HG02588 (cell line): Measurements from ENCODE around the gene PPARA.

ENCODE experiments used
- ATAC-seq: cut with Tn5 transposase; IDR thresholded peaks from one replicate; pipeline ENCODE4 v1.9.1; 2021; ENCODE audit warnings: mild to moderate bottlenecking, moderate library complexity; ENCODE audit not compliant: unreplicated experiment

PPARA gene

DNA sequence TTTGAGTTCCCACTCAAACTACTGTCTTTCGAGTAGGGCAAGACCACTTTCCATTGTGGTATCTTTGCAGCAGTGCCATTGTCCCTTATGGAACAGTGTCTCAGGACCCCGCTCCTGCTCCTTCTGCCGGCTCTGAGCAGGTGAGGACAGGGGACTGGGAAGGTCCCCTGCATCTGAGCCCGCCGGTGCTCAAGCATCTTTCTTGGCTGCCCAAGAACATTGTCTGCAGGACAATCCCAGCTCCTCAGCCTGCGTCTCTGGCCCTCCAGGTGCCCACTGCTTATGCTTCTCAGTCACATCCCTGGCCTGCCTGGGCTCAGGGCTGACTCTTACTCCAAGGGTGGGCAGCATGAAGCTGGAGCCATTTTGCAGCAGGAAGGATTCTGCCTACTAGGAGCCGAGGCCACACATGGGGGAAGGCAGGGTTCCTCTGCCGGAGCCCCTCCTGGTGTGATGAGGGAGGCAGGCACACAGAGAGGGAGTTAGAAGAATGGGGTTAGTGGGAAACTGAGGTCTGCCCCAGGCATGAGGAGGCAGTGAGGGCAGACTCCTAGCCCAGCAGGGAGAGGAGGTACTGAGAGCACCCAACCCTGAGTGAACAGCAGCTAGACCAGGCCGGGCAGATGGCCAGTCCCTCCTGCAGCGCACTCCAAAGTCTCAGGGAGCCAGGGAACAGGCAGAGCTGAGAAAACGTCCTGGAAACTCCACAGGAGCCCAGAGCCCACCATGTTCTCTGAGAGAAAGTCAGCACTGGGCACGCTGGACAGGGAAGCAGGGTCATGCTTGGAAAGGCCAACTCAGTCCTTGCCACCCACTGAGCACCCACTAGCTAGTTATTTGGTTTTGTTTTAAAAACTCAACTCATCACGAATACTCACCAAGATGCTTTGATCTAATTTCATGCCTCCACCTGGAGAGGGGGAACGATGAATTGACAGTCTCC lies 7.5 kb upstream of the PPARA start:
- ATAC-seq, result no peak

DNA sequence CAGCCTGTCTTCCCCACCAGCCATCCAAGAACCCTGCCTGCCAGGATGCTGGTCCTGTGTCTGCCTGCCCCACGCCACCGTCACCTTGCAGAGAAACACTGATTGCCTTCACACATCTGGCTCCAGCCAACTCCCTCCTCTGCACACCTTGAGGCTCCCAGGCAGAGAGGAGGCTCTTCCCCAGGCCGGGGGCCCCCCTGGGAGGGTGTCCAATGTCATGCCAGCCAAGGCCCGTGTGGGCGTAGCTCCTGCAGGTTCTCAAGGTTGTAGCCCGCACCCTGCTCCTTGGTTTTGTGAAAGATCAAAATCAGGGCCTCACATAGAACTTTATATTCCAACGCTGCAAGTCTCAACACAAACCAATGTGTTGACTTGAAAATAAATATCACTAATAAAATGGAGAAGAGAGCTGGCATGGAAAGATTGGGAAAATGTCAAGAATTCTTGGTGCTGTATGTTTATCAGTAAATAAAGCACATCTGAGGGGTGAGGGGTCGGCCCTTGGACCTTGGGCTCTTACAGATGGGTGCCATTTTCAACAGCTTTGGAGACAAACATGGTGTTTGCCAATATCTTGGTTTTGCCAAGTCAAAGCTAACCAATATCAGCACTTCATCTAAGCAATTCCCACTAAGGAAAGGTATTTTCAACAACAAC lies 6.7 kb upstream of the PPARA start:
- ATAC-seq, result no peak

DNA sequence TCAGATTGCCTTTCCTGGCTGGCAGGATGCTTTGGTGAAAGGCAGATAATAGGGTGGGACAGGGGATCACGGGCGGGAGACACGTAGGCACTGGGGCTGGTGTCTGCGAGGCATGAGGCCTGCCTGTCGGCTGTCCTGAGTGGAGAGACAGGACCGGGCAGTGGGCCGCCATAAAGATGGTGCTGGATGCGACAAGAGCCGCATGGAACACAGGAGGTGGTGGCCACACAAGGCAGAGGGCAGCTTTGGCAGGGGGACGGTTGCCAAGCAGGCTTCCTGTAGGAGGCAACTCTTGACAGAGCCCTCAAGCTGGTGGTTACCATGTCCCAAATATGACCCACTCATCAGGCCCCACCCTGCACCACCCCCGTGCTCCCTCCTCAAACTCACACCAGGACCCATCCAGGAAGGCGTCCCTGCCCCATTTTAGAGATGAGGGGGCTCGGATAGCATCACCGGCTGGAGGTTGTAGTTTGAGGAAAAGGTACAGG lies 4.9 kb upstream of the PPARA start:
- ATAC-seq, result no peak

DNA sequence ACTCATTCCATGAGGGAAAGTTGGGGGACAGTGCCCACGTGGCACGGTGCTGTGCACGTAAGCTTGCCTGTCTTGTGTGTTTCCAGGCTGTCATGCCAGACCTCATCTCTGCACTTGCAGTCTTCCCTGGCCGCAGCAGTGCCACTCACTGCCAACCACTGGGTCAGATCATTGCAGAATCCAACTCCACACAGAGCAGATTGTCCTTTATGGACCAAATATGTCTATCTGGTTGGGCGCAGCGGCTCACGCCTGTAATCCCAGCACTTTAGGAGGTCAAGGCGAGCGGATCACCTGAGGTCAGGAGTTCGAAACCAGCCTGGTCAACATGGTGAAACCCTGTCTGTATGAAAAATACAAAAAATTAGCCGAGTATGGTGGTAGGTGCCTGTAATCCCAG lies 4.4 kb upstream of the PPARA start:
- ATAC-seq, result no peak

DNA sequence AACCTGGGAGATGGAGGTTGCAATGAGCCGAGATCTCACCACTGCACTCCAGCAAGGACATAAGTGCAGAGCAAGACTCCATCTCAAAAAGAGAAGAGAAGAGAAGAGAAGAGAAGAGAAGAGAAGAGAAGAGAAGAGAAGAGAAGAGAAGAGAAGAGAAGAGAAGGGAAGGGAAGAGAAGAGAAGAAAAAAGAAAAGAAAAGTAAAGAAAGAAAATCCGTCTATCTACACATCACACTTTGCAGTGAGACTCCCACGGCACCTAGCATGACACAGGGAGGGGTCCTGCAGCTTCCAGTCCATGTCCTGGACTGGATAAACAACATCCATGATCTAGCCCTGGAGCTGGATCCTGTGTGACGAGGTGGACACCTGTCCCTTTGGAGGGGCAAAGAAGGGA lies 4.0 kb upstream of the PPARA start:
- ATAC-seq, result no peak

DNA sequence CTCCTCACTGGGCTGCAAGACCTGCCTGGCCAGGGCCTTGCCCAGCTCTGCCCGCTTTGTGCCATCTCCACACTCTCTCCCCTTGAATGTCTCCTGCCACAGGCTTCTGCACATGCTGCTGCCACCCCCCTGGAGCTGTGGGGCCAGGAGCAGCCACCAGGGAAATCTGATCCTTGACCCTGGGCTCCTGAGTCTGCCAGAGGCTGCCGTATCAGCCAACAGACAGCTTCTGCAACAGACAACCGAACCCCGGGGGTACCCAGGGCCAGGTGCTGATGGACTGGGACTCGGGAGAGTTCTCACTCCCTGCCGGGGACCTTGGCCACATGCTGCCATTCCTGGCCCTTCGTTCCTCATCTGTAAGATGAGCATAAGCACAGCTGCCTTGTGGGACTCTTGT lies 3.3 kb upstream of the PPARA start:
- ATAC-seq, result no peak

DNA sequence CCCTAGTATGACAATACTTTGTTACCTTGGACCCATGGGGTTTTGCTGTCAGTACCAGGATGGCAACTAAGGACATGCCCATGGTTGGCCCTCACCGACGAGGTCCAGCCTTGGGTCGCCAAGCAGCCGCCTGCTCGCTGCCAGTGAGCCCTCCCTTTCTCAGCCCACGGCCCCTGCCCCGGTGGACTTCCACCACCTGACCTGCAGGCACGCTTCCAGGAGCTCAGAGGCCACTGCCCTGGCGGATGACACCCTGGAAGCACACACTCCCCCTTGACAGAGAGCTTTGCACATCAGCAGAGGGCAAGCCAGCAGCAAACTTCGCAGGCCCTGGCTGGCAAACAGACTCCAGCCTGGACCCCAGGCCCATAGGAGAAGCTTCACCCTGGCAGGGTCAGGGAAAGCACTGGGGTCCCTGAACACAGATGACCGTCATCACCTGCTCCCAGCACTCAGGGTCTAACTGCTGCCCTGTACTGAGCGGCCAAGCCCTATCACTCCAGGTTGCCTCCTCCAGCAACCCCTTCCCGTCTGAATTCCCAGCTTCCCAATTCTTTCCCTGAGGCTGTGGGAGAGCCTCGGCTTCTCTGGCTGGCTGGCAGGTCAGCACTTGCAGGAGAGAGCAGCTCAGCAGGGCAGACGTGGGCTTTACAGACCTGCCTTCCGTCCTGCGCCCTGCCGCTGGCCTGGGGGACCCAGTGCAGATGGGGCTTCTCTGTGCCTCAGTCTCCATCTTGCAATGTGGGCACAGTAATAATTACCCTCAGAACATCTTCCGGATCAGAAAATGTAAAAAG lies 2.7 kb upstream of the PPARA start:
- no peak for ATAC-seq

DNA sequence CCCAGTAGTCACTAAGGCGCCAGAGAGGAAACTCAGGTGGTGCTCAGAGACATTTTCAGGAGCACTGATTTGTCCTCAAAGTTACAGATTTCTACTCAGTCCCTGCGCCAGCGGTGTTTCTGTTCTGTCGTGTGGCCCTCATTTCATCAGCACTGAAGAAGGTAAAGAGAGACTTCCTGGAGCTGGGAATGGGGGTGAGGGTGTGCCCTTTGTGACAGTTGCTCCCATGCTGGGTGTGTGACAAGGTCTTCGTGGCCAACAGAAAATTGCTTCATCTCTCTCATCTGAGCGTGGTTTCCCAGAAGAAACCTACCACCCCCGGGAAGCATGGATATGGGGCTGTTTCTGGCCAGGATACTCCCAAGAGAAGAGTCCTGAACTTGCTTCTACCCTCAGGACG lies 2.0 kb upstream of the PPARA start:
- ATAC-seq, result no peak

DNA sequence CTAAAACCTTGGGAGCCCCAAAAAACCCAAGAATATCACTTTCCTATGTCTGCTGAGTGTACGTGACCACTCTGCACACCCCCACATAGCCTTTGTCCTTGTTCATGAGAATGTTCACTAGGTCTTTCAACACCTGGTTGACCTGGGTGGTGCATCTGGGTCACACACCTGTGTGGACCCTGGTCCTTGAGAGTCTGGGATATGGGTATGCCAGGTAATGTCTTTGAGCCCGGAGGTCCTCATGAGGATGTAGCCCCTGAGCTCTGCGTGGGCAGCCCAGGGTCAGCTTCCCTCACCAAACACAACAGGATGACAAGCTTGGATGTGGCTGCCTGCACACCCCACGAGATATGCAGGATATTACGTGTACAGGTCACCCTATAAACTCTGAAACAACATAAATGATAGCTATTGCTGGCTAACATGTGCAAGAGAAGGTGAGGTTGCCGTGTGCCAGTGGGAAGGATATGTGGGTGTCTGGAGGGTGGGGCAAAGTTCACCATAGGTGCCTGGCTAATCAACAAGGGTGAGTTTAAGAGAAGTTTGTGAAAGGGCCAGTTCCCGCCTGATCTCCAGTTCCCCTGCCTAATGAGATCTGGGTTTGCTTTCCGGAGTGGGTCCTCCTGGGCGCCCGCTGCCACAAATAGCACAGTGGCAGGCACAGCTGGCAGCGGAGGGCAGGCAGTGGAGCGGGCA lies 1.4 kb upstream of the PPARA start:
- no peak for ATAC-seq

DNA sequence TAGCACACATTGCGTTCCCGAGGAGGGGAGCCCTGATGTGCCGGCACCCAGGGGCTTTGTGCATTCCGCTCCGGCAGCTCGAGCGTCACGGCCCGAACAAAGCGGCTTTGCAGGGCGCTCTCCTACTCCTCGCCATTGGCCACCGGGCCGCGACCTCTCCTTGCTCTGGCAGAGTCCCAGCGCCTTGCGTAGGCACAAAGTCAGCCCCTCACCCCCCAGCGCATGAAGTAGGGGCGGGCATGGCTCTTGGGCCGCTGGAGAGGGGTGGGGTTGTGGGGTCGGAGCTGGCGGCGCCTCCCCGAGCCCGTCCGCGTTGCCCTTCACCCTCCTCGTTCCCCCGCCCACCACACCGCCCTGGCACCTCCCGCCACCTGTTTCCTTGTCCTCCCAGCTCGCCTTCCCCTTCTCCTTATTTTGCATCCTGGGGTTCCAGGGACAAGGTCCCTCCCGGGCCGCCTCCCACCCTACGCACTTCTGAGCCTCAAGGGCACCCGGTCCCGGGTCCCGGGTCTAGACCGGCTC lies 753 bp upstream of the PPARA start:
- ATAC-seq, result peak; percentile 2

DNA sequence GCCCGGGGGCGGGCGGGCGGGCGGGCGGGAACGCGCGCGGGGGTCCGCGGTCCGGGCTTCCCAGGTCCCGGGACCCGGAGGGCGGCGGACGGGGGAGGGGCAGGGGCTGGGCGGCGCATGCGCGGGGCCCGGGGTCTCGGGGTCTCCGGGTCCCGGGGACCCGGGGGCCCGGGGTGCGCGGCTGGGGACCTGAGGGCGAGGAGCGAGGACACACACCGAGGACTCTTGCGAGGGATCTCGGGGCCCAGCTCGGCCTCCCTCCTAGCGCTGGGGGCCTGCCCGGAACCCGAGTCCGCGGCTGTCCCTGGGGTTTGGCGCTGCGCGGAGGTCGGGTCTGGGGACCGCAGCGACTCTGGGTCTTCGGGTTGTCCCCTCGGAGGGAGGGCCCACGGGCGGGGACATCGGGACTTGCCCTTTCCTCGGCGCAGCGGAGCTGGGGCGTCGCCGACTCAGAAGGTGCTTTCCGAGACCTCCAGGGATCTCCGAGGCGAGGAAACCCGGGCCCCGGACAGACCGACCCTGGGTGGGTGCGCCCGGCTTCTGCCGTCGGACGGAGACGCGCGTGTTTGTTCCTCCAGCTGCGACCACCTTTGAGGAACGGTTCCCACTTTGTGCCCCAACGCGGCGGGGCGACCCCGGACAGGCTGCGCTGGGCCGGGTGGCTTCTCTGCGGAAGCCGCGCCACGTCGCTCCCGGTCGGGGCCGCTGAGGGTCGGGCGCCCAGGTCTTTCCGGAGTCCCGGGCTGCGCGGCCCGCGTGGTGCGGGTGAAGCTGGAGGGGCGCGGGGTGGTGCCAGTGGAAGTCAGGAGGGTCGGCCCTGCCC lies 540 bp downstream of the PPARA start:
- ATAC-seq, result peak; percentile 23

DNA sequence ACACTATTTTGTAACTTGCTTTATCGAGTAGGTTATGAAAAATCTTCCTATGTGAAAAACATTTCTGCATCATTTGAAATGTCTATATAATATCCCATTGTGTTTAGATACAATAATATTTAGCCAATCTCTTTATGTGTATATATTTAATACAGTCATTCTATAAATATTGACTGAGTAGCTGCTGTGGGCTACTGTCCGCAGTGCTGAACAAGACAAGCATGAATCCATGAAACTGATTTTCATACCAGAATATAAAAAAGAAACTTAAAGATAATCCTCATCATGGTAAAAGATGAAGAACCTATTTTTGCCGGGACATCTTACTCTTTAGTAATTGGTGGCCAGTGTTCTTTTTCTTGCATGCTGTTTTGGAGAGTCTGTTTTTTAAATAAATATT lies 3.6 kb downstream of the PPARA start:
- no peak for ATAC-seq

DNA sequence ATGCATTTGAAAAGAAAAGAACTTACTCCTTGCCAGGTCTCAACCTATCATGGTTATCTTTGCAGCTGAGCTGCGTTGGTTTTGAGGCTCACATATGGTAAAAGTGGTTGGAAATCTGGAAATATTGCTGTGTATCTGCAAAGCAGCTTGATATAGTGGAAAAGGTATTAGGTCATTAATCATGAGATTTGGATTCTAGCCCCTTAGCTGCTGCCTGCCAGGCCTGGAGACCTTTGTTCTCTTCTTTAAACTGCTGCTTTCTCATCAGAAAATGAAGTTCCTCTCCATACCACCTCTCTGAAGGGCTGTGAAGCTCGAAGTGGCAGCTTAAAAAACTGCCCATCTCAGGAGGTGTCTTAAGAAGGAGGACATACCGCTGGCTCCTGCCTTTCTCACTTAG lies 5.7 kb downstream of the PPARA start:
- ATAC-seq, result no peak

DNA sequence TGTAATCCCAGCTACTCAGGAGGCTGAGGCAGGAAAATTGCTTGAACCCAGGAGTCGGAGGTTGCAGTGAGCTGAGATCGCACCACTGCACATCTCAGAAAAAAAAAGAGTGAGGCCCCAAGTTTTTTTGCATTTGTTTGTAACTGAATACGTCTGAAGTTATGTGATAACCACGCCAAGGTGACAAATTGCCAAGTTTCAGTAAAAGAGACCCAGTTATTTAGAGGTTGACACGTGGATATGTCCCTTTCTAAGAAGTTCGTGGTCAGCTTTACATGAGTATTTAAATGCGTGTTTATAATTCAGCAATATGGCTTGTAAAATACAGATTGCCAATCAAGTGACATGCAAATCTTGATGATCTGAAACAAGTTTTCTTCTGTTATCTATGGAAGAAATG lies 8.0 kb downstream of the PPARA start:
- ATAC-seq, result no peak

DNA sequence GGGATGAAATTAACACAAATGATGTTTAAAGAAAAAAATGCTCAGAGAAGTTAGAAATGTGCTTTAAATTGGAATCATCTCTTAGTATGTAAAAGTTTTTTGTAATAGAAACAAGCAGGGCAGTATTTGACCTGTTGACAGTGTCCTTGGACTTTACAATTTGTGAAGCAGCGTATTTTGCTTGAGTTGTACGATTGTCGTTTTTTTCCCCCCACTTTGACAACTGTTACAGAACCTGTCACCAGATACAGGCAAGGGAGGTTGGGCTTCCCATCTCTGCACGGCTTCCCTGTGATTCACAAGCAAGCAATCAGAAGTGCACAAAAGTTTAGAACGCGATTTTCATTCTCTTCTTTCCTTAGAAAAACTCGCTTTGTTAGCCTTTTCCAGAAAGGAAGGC lies 8.9 kb downstream of the PPARA start:
- no peak for ATAC-seq

DNA sequence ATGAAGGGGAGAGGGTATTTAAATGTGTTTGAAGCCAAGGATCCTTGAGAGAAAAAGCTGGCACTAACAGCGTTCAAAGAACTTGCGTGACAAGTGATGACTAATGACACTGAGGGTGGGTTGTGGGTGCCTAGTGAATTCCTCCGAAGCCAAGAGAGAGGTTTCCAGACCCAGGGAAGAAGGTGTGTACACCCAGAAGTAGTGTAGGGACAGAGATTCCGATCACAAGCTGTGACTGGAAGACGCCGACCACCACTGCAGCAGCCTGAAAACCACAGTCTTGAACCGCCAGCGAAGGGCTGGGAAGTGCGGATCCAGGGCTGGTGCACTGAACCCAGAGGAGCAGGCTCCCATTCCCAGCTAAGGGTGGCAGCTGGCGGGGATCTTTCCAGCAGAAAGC lies 9.5 kb downstream of the PPARA start:
- no peak for ATAC-seq

DNA sequence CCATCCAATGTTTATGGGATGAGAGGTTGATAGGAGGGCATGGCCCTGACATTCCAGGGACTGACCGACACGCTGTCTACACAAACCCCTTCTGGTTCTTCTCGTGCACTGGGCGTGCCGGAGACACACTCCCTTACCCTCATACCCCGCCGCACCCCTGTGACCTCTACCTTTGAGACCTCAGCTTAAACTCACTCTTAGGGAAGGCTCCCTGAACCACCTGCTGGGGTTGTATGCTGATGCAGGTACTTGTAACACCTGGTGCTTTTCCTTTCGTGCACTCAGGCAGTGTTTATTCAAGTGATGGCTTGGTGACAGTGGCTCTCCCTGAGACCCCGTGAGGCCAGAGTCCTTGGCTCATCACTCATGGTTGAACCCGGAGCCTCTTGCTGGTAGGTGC lies 12.0 kb downstream of the PPARA start:
- no peak for ATAC-seq

DNA sequence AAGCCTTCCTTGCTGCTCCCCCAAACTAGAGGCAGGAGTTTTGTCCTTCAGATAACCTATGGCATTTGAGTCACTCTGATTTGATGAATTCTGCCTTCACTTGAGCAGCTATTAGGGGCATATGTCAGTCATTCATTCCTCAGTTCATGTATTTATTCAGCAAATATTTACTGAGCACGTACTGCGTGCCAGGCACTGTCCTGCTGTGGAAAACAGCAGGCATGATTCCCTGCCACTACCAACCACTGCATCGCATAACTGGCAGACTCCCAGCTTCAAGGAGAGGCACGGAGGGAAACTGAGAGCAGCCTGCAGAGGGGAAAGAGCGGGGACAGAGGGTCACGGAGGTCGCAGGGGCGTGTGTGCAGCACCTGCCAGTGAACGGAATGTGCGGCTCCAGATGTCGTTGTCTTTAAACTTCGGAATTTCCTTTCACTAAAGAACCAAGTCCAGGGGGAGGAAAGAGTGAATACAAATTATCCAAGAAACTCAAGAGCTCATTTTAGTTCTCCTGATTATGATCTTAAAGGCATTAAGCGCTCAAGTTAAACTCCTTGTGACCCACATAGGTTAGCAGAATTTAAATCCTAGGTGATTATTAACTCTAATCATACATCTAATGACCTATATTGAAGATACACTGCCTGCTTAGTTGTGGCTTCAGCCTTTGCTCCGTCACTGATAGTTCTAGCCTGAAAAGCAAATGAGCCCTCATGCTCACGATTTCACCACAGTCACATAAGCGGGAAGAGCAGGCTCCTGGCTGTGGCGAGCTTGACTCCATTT lies 12.6 kb downstream of the PPARA start:
- no peak for ATAC-seq

DNA sequence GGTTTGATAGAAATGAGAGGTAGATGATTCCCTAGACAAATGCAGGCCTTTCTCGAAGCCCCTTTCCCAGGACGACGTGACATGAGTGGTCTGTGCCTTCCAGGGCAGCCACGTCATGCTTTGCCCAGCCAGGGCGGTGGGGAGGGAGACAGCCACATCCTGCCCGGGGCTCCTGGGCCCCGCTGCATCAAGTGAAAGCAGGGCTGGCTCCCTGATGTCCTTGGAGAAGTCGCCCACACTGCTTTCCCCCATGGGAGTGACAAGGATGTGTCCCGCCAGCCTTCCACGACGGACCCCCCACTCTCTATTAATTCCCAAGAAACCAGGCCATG lies 13.2 kb downstream of the PPARA start:
- ATAC-seq, result no peak
